Small intestine (tissue), 7 donors: ENCODE measurements around the gene VWCE. TPM values are rescaled to one million over a fixed set of nuclear protein-coding genes. Genes with fewer than 3 reads are reported as not detected.

Source experiments
- DNase-seq, 2 donors: peaks; one replicate each; pipeline versions ENCODE4 v3.0.0 to v3.0.0-alpha.2; 2013
- FAIRE-seq: peaks from 2 replicates; lab custom pipeline; 2012; peaks lifted over from hg19 to GRCh38; lab: Jason Lieb, UNC
- H3K27ac ChIP-seq, 3 donors: one replicate each; pipeline ENCODE4 v1.5.1; 2013; ENCODE audit warnings: low read length in 2 of 3, mild to moderate bottlenecking in 2 of 3, control low read depth in 1 of 3, inconsistent platforms in 1 of 3, low read depth in 1 of 3, moderate library complexity in 1 of 3
- H3K27me3 ChIP-seq, 3 donors: one replicate each; pipeline ENCODE4 v1.6.1; 2013; ENCODE audit warnings: low read length in 3 of 3, inconsistent platforms in 1 of 3; ENCODE audit not compliant: control insufficient read depth in 3 of 3, insufficient read depth in 3 of 3
- H3K36me3 ChIP-seq, 3 donors: one replicate each; pipeline ENCODE4 v1.6.1; 2013; ENCODE audit warnings: low read length in 3 of 3, inconsistent platforms in 1 of 3, low read depth in 1 of 3, mild to moderate bottlenecking in 1 of 3, moderate library complexity in 1 of 3; ENCODE audit not compliant: control insufficient read depth in 3 of 3, insufficient read depth in 2 of 3
- H3K4me1 ChIP-seq, 3 donors: one replicate each; pipeline ENCODE4 v1.6.1; 2013; ENCODE audit warnings: low read length in 2 of 3, inconsistent platforms in 1 of 3, low read depth in 1 of 3, mild to moderate bottlenecking in 1 of 3, moderate library complexity in 1 of 3; ENCODE audit not compliant: control insufficient read depth in 3 of 3, insufficient read depth in 2 of 3
- H3K4me3 ChIP-seq, 3 donors: one replicate each; pipeline ENCODE4 v1.5.1; 2013; ENCODE audit warnings: low read length in 3 of 3, control low read depth in 1 of 3, inconsistent platforms in 1 of 3, low read depth in 1 of 3, mild to moderate bottlenecking in 1 of 3, moderate library complexity in 1 of 3
- H3K9me3 ChIP-seq, 2 donors: one replicate each; pipeline ENCODE4 v1.6.1; 2013; ENCODE audit warnings: low read depth in 1 of 2, low read length in 1 of 2; ENCODE audit not compliant: control insufficient read depth in 2 of 2, insufficient read depth in 1 of 2
- WGBS, 3 donors: extraction: QIAGEN DNeasy Blood & Tissue Kit; methylation state at CpG; one replicate each; pipeline ENCODE4 v1.1.7; 2013; 5-methylcytosine and 5-hydroxymethylcytosine counted together
- polyA plus RNA-seq, 4 donors: library from polyadenylated mRNA; stranded (reverse) in 3 of 4; unstranded in 1 of 4; fragments of 200-250 nt in 3 of 4; fragments of 120-200 nt in 1 of 4; gene quantifications; one replicate each; pipeline versions ENCODE4 v1.2.1 to v1.2.3, GENCODE V29; 2013
- donor health status: healthy with polysubstance abuse.
- donor health status: control.
- donor health status: control.
- donor health status: Bipolar disorder and iron deficiency.
- donor health status: healthy.

VWCE gene
- polyA plus RNA-seq, 4 donors: 0.67 to 3.2 (median 2.1) TPM

GRCh38 chr11:61297746-61298145, 2.6 kb upstream of the VWCE start:
- Histone ChIP-seq H3K4me1 (peaks cover 3 to 22% (median 8%) of the 10 kb centered on the region in 3 donors), H3K36me3 (peaks cover 10 to 42% (median 19%) of the 10 kb centered on the region in 3 donors), H3K27me3 (peaks cover 0 to 7% (median 0%) of the 10 kb centered on the region in 3 donors), H3K9me3 (no peaks in the 10 kb centered on the region), H3K27ac (no peak overlapping the region), H3K4me3 (no peak overlapping the region)
- FAIRE-seq (no peak), DNase-seq (no peak)
- 43 to 71% (median 69%) methylated on average over 5 of the region's 5 CpGs for WGBS, 3 donors

GRCh38 chr11:61297341-61297740, 2.2 kb upstream of the VWCE start:
- Histone ChIP-seq H3K27me3 (peaks cover 0 to 7% (median 0%) of the 10 kb centered on the region in 3 donors), H3K36me3 (peaks cover 10 to 38% (median 15%) of the 10 kb centered on the region in 3 donors), H3K4me3 (no peak overlapping the region), H3K9me3 (no peaks in the 10 kb centered on the region), H3K4me1 (peaks cover 3 to 22% (median 8%) of the 10 kb centered on the region in 3 donors), H3K27ac (no peak overlapping the region)
- 56 to 77% (median 75%) methylated on average over 1 of the region's 1 CpG for WGBS, 3 donors
- no peak for DNase-seq
- FAIRE-seq: no peak

GRCh38 chr11:61295596-61295926, 445 bp upstream of the VWCE start:
- H3K4me1 ChIP-seq: peaks cover 3 to 22% (median 8%) of the 10 kb centered on the region in 3 donors
- peaks cover under 1 to 24% (median 8%) of the 10 kb centered on the region in 3 donors for H3K36me3 ChIP-seq
- peaks cover 0 to 7% (median 0%) of the 10 kb centered on the region in 3 donors for H3K27me3 ChIP-seq
- peak overlapping the region in 2 of 3 donors; percentile 62 to 64 for H3K4me3 ChIP-seq
- DNase-seq (peak in 1 of 2 donors; percentile 20), FAIRE-seq (no peak)
- 33 to 43% (median 37%) methylated on average over 12 of the region's 12 CpGs for WGBS, 3 donors
- H3K9me3 ChIP-seq: no peaks in the 10 kb centered on the region
- H3K27ac ChIP-seq: no peak overlapping the region

GRCh38 chr11:61293867-61294716, 1.0 kb downstream of the VWCE start:
- WGBS, 3 donors: 1 to 2% (median 2%) methylated on average over 54 to 60 of the region's 60 CpGs
- H3K27me3 ChIP-seq: peaks cover 0 to 7% (median 0%) of the 10 kb centered on the region in 3 donors
- FAIRE-seq: no peak
- H3K27ac ChIP-seq: peak overlapping the region in 1 of 3 donors; percentile 33
- H3K9me3 ChIP-seq: no peaks in the 10 kb centered on the region
- H3K4me3 ChIP-seq: peak overlapping the region in 2 of 3 donors; percentile 62 to 64
- peak; percentile 6 to 68 for DNase-seq
- peaks cover 3 to 21% (median 8%) of the 10 kb centered on the region in 3 donors for H3K4me1 ChIP-seq
- peaks cover 0 to 11% (median 0%) of the 10 kb centered on the region in 3 donors for H3K36me3 ChIP-seq

- H3K27ac ChIP-seq: no peak overlapping the region
- H3K4me3 ChIP-seq: no peak overlapping the region
- H3K27me3 ChIP-seq: peaks cover 0 to 7% (median 0%) of the 10 kb centered on the region in 3 donors
- peaks cover 0 to 10% (median 0%) of the 10 kb centered on the region in 3 donors for H3K36me3 ChIP-seq
- 77 to 90% (median 87%) methylated on average over 2 of the region's 2 CpGs for WGBS, 3 donors
- DNase-seq (no peak), FAIRE-seq (no peak)
- peaks cover 3 to 14% (median 3%) of the 10 kb centered on the region in 3 donors for H3K4me1 ChIP-seq
- H3K9me3 ChIP-seq: no peaks in the 10 kb centered on the region
These were observed 2.8 kb downstream of the VWCE start for GRCh38 chr11:61292356-61292755.

GRCh38 chr11:61290905-61291690, 4.0 kb downstream of the VWCE start:
- Histone ChIP-seq H3K4me1 (peaks cover 3 to 14% (median 3%) of the 10 kb centered on the region in 3 donors), H3K27ac (no peak overlapping the region), H3K36me3 (peaks cover 0 to 10% (median 0%) of the 10 kb centered on the region in 3 donors), H3K27me3 (peaks cover 0 to 7% (median 0%) of the 10 kb centered on the region in 3 donors), H3K4me3 (no peak overlapping the region), H3K9me3 (no peaks in the 10 kb centered on the region)
- 83 to 87% (median 85%) methylated on average over 12 of the region's 12 CpGs for WGBS, 3 donors
- no peak for DNase-seq
- FAIRE-seq: no peak

- Histone ChIP-seq H3K36me3 (peaks cover 0 to 19% (median 0%) of the 10 kb centered on the region in 3 donors), H3K4me1 (no peaks in the 10 kb centered on the region), H3K9me3 (peaks cover 0 to 5% of the 10 kb centered on the region in 2 donors), H3K4me3 (no peak overlapping the region), H3K27me3 (no peaks in the 10 kb centered on the region), H3K27ac (no peak overlapping the region)
- DNase-seq (no peak), FAIRE-seq (no peak)
- 80 to 86% (median 83%) methylated on average over 14 of the region's 14 CpGs for WGBS, 3 donors
These were observed 7.7 kb downstream of the VWCE start for GRCh38 chr11:61287338-61287977.

GRCh38 chr11:61283613-61284012, 11.5 kb downstream of the VWCE start:
- Histone ChIP-seq H3K4me1 (no peaks in the 10 kb centered on the region), H3K27ac (no peak overlapping the region), H3K36me3 (peaks cover 0 to 31% (median 0%) of the 10 kb centered on the region in 3 donors), H3K4me3 (no peak overlapping the region), H3K9me3 (peaks cover 0 to 5% of the 10 kb centered on the region in 2 donors), H3K27me3 (no peaks in the 10 kb centered on the region)
- 81 to 96% (median 92%) methylated on average over 4 of the region's 4 CpGs for WGBS, 3 donors
- DNase-seq (no peak), FAIRE-seq (no peak)
